Esophagus muscularis mucosa (tissue), 4 donors: Measurements from ENCODE around the gene CMC1. TPM values are rescaled to one million over a fixed set of nuclear protein-coding genes. Genes with fewer than 3 reads are reported as not detected.

Experiments used
- DNase-seq: peaks from one replicate; pipeline ENCODE4 v3.0.0-alpha.2; 2017; ENCODE audit errors: extremely low spot score
- H3K27ac ChIP-seq, 4 donors: fragments of 200-600 bp; sonication (generic); replicated peaks in 1 of 4; 1 replicate in 3 of 4; 2 replicates in 1 of 4; pipeline ENCODE4 v1.5.1; 2016 to 2019; ENCODE audit warnings: mild to moderate bottlenecking in 1 of 4
- H3K27me3 ChIP-seq, 4 donors: fragments of 200-600 bp; sonication (generic); one replicate each; pipeline versions ENCODE4 v1.5.1 to v1.6.0; 2016 to 2019
- H3K36me3 ChIP-seq, 4 donors: fragments of 200-600 bp; sonication (generic); one replicate each; pipeline ENCODE4 v1.5.1; 2016 to 2019
- H3K4me1 ChIP-seq, 4 donors: fragments of 200-600 bp; sonication (generic); one replicate each; pipeline ENCODE4 v1.5.1; 2016 to 2019
- H3K4me3 ChIP-seq, 4 donors: fragments of 200-600 bp; sonication (generic); 1 replicate in 2 of 4; 2 replicates in 2 of 4; pipeline ENCODE4 v1.5.1; 2016 to 2019; ENCODE audit warnings: mild to moderate bottlenecking in 4 of 4, moderate library complexity in 1 of 4
- H3K9me3 ChIP-seq, 4 donors: fragments of 200-600 bp; sonication (generic); 1 replicate in 3 of 4; 2 replicates in 1 of 4; pipeline ENCODE4 v1.5.1; 2016 to 2019
- EP300 ChIP-seq: sonication (generic); formaldehyde crosslinking; IDR thresholded peaks from one replicate; pipeline ENCODE4 v1.6.1; 2017; ENCODE audit warnings: antibody characterized with exemption
- POLR2A ChIP-seq: fragments of 450-650 bp; IDR thresholded peaks from one replicate; pipeline ENCODE4 v1.6.1; 2017; ENCODE audit warnings: antibody characterized with exemption, moderate library complexity, mild to moderate bottlenecking, low read depth
- POLR2AphosphoS5 ChIP-seq, 2 donors: sonication (generic); formaldehyde crosslinking; IDR thresholded peaks; one replicate each; pipeline ENCODE4 v1.6.1; 2017; ENCODE audit warnings: antibody characterized with exemption in 2 of 2
- whole genome bisulfite sequencing: methylation state at CpG from one replicate; pipeline ENCODE4 v1.1.5; 2018; 5-methylcytosine and 5-hydroxymethylcytosine counted together
- intact Hi-C: fragments of 100-400 bp; cut with DNase I; formaldehyde crosslinking; loops from one replicate; pipeline ENCODE4 v1.15.1; 2023
- total RNA-seq, 4 donors: library from RNA; depleted of rRNA; stranded (reverse); fragments of >200 nt; gene quantifications; one replicate each; pipeline versions ENCODE4 v1.1.0 to v1.2.1, GENCODE V29; 2016
- TF ChIP-seq, protein P1 (sequence below), 3 experiments: fragments of 200-600 bp in 2 of 3; fragments of 450-650 bp in 1 of 3; sonication (generic) in 2 of 3; IDR thresholded peaks; one replicate each; pipeline ENCODE4 v1.5.1; 2017 to 2019; ENCODE audit warnings: antibody characterized with exemption in 3 of 3, mild to moderate bottlenecking in 2 of 3, moderate library complexity in 1 of 3

Gene CMC1
- total RNA-seq, 4 donors from 2014 or later: 9.1 to 20.3 (median 15.0) TPM

GRCh38 chr3:28252001-28252431 is 10.6 kb downstream of the CMC1 start:
- TF ChIP-seq POLR2A: no peak
- TF ChIP-seq, protein P1, sequence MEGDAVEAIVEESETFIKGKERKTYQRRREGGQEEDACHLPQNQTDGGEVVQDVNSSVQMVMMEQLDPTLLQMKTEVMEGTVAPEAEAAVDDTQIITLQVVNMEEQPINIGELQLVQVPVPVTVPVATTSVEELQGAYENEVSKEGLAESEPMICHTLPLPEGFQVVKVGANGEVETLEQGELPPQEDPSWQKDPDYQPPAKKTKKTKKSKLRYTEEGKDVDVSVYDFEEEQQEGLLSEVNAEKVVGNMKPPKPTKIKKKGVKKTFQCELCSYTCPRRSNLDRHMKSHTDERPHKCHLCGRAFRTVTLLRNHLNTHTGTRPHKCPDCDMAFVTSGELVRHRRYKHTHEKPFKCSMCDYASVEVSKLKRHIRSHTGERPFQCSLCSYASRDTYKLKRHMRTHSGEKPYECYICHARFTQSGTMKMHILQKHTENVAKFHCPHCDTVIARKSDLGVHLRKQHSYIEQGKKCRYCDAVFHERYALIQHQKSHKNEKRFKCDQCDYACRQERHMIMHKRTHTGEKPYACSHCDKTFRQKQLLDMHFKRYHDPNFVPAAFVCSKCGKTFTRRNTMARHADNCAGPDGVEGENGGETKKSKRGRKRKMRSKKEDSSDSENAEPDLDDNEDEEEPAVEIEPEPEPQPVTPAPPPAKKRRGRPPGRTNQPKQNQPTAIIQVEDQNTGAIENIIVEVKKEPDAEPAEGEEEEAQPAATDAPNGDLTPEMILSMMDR (IDR thresholded peaks at IDR 0.05): no peak
- no peak for TF ChIP-seq POLR2AphosphoS5 (IDR thresholded peaks at IDR 0.05)
- no peak for TF ChIP-seq EP300
- DNase-seq: no peak
- H3K27me3 ChIP-seq: no peaks in the 10 kb centered on the region
- no peak overlapping the region for H3K27ac ChIP-seq
- peaks cover 0 to 28% (median 18%) of the 10 kb centered on the region in 4 donors for H3K4me1 ChIP-seq
- intact Hi-C loops: no loop called here
- no peak overlapping the region for H3K4me3 ChIP-seq
- 93% methylated on average over 3 of the region's 3 CpGs for WGBS
- H3K36me3 ChIP-seq: no peaks in the 10 kb centered on the region
- no peaks in the 10 kb centered on the region for H3K9me3 ChIP-seq

GRCh38 chr3:28253040-28253715 is 11.8 kb downstream of the CMC1 start:
- Histone ChIP-seq H3K27ac (no peak overlapping the region), H3K9me3 (no peaks in the 10 kb centered on the region), H3K4me1 (peaks cover 0 to 19% (median 14%) of the 10 kb centered on the region in 4 donors), H3K4me3 (no peak overlapping the region), H3K27me3 (no peaks in the 10 kb centered on the region), H3K36me3 (no peaks in the 10 kb centered on the region)
- intact Hi-C loops: no loop called here
- TF ChIP-seq POLR2A (no peak), POLR2AphosphoS5 (IDR thresholded peaks at IDR 0.05) (no peak), EP300 (no peak)
- TF ChIP-seq, protein P1 (IDR thresholded peaks at IDR 0.05): no peak
- DNase-seq: no peak
- 90% methylated on average over 9 of the region's 9 CpGs for WGBS

DNA sequence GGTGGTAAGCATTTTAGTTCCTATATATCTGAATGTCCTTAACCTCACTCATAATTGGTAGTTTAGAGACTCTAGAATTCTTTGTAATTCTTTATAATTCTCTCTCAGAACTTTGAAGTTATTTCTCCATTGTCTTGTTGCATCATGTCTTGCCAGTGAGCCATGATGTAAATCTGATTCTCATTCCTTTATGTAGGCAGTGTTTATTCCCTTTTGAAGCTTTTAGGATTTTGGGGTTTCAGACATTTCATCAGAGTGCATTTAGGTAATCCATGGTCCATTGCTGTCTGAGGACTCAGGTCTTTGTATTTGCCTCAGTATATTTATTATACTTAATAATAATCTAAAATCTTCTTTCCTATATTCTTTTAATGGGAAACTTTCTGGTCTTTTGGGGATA is 20.6 kb downstream of the CMC1 start:
- H3K27me3 ChIP-seq: no peaks in the 10 kb centered on the region
- no peak overlapping the region for H3K27ac ChIP-seq
- H3K9me3 ChIP-seq: no peaks in the 10 kb centered on the region
- no peak overlapping the region for H3K4me3 ChIP-seq
- H3K36me3 ChIP-seq: peaks cover 0 to 14% (median 9%) of the 10 kb centered on the region in 4 donors
- intact Hi-C loops: no loop called here
- DNase-seq: no peak
- H3K4me1 ChIP-seq: no peaks in the 10 kb centered on the region
- TF ChIP-seq POLR2A (no peak), POLR2AphosphoS5 (IDR thresholded peaks at IDR 0.05) (no peak), EP300 (no peak)
- TF ChIP-seq, protein P1 (IDR thresholded peaks at IDR 0.05): no peak

DNA sequence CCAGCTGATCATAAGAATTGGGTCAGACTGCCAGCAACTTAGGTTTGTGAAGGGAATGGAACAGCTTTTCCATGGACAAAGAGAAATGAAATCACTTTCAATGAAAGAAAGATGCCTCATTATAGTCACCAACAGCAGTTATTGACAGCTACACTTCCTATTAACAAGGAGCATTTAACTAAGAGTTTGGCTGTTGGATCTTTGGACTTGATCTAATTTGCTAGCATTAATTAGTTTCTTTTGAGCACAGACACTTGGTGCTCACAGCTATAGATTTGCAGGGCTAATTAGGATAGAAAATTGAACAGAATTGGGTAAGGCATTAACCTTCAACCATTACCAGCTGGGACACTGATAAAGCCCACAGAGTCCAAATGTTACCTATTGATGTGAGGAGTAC is 24.2 kb downstream of the CMC1 start:
- Histone ChIP-seq H3K36me3 (peaks cover 0 to 29% (median 9%) of the 10 kb centered on the region in 4 donors), H3K27ac (no peak overlapping the region), H3K9me3 (no peaks in the 10 kb centered on the region), H3K4me3 (no peak overlapping the region), H3K27me3 (no peaks in the 10 kb centered on the region), H3K4me1 (no peaks in the 10 kb centered on the region)
- DNase-seq: no peak
- TF ChIP-seq, protein P1 (IDR thresholded peaks at IDR 0.05): no peak
- TF ChIP-seq POLR2A (no peak), POLR2AphosphoS5 (IDR thresholded peaks at IDR 0.05) (no peak), EP300 (no peak)
- intact Hi-C loops: no loop called here
